Right hindlimb (tissue), 1 donor: ENCODE measurements around the gene APLP2.
"Not testable (repeated sequence)": the region's sequence is repeated elsewhere in the genome, so short reads cannot be mapped to it uniquely, and the experiment has no call there.

Experiments
- DNase-seq: peaks from one replicate; pipeline ENCODE4 v3.0.0-alpha.2; 2018

The APLP2 gene

DNA sequence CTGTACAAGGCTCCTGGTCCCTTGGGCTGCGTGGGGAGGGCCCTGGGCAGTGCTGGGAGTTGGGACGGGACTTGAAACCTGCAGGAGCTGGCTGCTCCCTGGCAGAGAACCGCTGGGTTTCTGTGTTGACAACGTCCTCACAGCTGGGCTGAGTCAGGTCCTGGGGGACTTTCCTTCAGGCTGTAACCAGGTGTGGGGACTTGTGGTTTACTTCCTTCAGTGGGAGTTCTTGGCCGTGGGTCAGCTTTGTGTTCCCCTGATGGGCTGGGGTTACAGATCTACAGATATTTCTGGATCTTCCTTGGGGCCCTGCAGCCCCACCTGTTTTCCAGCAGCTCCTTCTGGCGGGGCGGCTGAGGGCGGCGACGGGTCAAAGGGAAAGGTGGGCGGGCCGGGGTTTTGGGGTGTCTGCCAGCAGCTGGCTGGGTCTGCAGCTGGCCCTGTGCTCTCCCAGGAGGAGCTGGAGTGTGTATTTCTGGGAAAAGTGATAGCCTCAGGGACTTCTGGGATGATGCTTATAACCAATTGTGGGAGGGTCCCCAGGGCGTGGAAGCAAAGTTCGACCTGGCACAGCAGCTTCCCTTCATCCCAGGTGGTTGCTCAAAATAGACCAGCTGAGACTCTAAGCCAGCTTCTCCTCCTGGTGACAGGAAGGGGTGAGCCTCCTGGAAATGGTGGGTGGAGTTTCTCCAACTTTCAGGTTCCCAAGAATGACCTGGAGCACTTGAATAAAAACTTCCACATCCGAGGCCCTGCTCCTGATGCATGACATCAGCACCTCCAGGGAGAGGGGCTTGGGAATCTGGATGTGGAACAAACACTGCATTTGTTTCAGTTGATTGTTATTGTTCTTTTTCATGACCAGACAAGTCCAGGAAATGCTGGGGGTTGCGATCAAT lies 109.0 kb downstream of the APLP2 start:
- DNase-seq = peak; percentile 87

DNA sequence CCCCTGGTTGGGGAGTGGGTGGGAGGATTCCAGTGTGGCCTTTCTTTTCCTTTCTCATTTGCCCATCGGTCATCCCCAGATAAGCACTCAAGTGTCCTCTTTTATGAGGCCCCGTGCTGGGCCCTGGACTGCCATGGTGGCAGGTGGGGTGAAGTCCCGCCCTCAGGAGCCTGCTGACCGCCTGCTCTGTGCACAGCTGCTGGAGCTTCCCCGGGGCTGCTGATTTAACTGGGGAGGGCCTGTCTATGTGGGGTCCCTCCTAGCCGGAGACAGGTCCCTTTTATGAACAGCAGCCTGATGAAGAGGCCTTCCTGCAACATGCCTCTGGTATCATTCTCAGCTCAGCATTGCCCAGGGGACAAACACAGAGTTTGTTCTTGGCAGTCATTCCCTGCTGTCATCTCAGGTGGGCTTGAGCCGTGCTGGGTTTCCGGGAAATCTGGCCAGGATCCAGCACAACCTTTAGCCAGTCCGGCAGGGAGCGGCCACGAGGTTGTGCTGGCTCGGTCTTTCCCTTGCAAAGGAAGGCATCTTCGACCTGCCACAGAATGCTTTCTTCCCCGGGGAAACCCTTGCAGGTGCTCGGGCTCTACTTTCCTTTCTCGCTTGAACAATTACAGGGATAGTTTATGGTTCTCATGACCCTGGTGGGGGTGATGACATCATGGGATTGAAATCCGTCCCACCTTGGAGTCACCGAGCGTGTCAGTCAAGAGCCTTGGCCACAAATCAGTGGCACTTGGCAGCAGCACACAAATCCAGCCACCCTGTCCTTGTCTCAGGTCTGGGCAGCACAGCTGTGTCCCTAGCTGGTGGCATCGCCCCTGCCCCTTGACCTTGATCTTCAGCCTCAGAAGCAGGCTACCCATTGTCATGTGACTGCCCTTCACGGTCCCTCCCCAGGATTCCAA lies 110.0 kb downstream of the APLP2 start:
- peak; percentile 41 for DNase-seq

DNA sequence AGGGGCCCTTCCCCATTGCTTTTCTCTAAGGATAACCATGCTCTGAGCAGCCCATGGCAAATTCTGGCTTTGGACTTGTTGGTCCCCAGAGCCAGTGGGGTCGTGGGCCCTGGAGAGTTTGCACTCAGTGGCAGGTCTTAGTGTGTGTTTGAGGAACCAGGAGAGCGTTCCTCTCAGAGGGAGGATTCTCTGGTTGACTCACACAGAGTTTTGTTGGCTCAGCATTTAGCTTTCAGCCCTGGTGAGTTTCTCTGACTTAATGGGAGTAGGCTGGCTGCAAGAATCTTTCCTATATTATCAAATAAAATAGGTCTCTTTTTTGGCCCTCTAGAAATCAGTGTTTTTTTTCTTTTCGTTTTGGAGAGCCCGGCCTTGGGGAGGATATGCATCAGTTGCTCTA lies 110.8 kb downstream of the APLP2 start:
- no peak for DNase-seq

- DNase-seq = no peak
Measured at GRCh38 chr11:130180896-130181294, 111.2 kb downstream of the APLP2 start.

DNA sequence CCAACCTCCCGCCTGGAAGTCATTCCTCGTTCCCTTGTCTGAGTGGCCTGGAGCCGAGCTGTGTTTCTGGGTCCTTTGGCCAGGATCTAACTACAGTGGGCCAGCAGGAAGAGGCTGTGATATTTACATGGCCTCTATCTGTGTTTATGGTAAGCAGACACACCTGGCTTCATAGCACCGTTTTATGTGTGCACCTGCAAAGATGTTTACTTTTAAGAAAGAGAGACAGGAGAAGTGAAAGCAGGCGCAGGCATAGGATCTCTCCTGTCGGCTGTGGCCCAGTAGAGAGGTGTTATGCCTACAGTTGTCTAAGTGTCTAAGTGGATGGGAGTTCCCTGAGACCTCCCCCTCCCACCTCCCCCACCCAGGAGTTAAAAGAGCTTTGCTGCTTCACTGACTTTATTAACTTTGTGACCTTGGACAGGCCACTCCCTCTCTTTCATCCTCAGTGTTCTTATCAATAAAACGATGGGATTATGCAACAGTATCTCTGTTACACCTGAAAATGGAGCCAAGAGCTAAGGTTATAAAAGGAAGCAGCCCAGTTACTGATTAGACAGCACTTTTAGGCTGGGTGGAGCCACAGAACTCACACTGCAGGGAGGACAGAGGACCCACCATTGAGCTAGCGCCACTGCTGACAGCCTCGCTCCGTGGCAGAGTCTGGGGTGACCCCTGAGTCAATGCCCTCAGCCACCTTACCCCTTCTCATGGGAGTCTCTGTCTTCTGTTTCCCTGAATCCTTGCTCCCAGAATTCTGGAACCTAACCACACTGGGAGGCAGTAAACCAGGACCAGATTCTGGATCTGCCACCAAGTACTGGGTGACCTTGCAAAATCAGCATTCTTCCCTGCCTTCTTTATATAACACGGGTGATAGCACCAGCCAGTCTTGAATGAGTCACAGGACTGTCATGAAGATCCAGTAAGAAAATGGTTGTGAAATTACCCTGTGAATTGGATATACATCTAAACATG lies 111.9 kb downstream of the APLP2 start:
- no peak for DNase-seq

DNA sequence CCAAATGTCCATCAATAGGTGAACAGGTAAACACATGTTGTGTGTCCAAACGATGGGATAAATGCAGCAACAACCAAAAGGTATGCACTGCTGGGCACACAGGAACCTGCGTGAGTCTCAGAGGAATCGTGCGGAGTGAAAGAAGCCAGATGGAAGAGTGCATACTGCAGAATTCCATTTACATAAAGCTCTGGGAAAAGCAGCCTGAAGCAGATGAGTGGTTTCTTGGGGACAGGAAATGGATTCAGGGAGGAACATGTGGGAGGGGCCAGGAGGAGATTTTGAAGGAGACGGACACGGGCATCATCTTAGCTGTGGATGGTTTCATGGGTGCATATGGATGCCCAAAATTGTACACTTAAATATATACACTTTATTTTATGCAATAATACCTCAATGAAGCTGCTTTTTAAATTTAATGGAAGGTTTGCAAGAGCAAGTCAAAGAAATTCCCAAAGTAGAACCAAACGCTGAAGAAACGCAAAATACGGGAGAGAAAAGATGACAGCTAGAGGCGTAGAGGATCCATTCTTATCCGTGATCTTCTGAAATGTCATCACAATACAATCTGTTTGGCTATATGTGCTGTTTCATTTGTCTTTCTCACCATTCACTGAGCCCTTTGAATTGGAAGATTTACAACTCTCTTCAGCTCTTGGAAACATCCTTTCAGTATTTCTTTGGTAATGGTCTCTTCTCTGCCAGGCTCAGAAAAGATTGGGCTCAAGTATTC lies 114.3 kb downstream of the APLP2 start:
- DNase-seq = no peak

DNA sequence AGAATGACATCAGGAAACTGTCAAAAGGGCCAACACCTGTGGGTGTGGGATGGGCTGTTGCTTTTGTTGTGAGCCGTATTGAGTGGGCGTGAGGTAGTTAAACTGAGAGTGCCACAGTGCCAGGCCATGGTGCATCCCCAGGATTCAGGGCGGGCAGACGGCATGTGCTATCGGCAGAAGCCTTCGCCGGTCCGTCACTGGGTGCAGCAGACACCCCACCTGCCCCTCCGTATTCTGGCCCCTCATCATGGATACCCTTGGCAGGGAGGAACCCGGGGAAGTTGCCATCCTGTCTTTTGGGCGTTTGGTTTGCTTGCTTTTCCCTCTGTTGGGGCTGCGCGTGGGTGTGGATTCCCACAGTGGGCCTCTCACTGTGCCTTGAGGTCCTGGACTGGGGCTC lies 117.4 kb downstream of the APLP2 start:
- DNase-seq = no peak

DNA sequence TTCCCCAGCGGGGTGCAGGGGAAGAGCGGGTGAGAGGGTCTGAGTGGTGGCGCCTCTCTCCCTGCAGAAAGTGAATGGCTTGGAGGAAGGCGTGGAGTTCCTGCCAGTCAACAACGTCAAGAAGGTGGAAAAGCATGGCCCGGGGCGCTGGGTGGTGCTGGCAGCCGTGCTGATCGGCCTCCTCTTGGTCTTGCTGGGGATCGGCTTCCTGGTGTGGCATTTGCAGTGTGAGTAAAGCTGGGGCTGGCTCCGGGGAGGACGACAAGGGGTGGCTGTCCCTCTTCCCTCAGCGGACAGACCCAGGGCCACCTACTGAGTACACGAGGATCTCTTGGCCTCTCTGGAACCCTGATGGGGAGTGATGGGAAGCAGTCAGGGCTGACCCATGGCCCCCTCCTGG lies 118.4 kb downstream of the APLP2 start:
- DNase-seq = no peak

DNA sequence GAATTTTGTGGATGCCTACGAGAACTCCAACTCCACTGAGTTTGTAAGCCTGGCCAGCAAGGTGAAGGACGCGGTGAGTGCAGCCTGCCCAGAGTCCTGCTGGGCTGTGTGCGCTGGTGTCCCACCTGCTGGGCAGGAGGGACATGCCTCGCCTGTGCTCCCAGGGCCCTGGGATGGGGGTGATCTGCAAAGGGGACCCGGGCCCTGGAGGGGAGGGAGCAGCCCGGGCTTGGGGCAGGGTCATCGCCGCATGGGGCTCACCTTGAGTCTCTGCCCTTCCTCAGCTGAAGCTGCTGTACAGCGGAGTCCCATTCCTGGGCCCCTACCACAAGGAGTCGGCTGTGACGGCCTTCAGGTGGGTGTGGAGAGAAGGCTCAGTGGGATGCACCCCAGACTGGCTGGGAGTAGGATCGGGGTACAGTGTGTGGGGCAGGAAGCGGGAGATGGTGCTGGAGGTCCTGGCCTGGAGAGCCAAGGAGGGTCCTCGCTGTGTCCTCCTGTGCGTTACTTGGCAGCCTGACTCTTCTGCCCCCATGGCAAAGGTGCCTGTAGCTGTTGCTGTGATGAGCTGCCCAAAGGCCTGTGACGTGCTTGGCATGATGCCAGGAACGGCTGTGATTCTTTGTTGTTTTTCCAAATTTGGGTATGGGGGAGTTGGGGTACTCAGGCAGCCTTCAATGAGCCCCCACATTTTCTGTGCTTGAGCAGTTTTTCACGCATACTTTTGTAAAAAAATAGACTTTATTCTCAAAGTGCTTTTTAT lies 119.1 kb downstream of the APLP2 start:
- no peak for DNase-seq

DNA sequence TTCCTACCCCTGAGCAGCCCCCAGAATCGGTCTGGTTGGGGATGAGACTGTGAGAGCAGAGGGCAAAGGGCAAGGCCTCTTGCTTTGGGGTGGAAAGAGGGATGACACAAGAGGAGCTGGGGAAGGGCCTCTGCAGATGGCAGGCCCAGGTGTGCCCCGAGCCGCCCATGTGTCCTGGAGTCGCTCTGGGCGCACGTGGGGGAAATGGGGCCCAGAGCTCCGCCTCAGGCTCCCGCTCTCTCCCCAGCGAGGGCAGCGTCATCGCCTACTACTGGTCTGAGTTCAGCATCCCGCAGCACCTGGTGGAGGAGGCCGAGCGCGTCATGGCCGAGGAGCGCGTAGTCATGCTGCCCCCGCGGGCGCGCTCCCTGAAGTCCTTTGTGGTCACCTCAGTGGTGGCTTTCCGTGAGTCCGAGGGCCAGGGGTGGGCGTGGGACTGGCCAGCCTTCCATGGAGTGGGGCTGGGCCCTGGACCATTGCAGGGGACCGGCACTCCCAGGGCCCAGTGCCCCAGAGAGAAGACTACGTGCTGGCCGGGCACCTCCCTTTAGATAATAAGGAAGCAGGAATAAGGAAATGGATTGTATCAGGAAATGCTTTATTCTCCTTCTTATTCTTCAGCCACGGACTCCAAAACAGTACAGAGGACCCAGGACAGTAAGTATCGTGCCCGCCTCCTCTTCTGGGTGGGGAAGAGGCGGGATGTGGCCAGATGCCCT lies 120.0 kb downstream of the APLP2 start:
- DNase-seq = no peak

- no peak for DNase-seq
Measured at GRCh38 chr11:130190371-130190881, 120.7 kb downstream of the APLP2 start.

DNA sequence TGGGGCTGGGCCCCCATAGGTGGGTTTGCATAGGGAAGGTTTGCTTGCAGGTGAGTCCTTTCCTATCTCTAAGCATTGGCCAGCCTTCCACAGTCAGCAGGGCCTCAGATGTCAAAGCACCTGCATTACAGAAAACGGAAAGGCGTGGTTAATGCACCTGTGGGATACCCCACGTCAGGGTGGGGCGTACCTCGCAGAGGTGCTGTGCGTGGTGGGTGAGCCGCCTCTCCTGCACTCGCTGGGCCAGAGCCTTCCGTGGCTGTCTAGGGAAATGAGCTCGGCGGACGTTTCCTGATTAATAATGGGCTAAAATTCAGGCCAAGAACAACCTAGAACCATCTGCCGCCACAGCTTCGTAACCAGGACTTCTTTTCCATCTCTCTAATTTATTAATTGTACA lies 122.2 kb downstream of the APLP2 start:
- DNase-seq = no peak

GRCh38 chr11:130192845-130193267 lies 123.2 kb downstream of the APLP2 start:
- DNase-seq = no peak

GRCh38 chr11:130193551-130193950 lies 123.9 kb downstream of the APLP2 start:
- DNase-seq = not testable (repeated sequence)
